GM23338 (cell line): Measurements from ENCODE around the gene RNGTT. TPM values are rescaled to one million over a fixed set of nuclear protein-coding genes. Genes with fewer than 3 reads are reported as not detected.

Experiments used
- ATAC-seq: fragments of 200-7000 bp; cut with Tn5 transposase; 3 replicates; pipeline ENCODE4 v1.9.1; 2020
- DNase-seq: peaks from one replicate; pipeline ENCODE4 v3.0.0-alpha.2; 2015; ENCODE audit warnings: low spot score
- H2AFZ ChIP-seq: fragments of 200-600 bp; sonication (generic); 2 replicates; pipeline ENCODE4 v1.8.0; 2016; ENCODE audit warnings: antibody characterized with exemption, mild to moderate bottlenecking, moderate library complexity
- H3F3A ChIP-seq: fragments of 200-600 bp; sonication (generic); replicated peaks from 2 replicates; pipeline ENCODE4 v1.8.0; 2017; ENCODE audit warnings: antibody characterized with exemption, mixed run types, low read depth
- H3K27ac ChIP-seq: fragments of 200-600 bp; sonication (generic); 2 replicates; pipeline ENCODE4 v1.6.1; 2016; ENCODE audit warnings: low read depth
- H3K27me3 ChIP-seq: fragments of 200-600 bp; sonication (generic); 2 replicates; pipeline ENCODE4 v1.8.0; 2016; ENCODE audit warnings: mild to moderate bottlenecking, mixed run types, moderate library complexity; ENCODE audit not compliant: insufficient read depth
- H3K36me3 ChIP-seq: fragments of 200-600 bp; sonication (generic); 2 replicates; pipeline ENCODE4 v1.8.0; 2016; ENCODE audit warnings: mild to moderate bottlenecking; ENCODE audit not compliant: insufficient read depth
- H3K4me1 ChIP-seq: fragments of 200-600 bp; sonication (generic); 2 replicates; pipeline ENCODE4 v1.8.0; 2016; ENCODE audit warnings: mild to moderate bottlenecking, moderate library complexity; ENCODE audit not compliant: insufficient read depth
- H3K4me2 ChIP-seq: fragments of 200-600 bp; sonication (generic); 2 replicates; pipeline ENCODE4 v1.7.1; 2017; ENCODE audit warnings: mixed run types
- H3K4me3 ChIP-seq: fragments of 200-600 bp; sonication (generic); 2 replicates; pipeline ENCODE4 v1.6.1; 2016; ENCODE audit warnings: mixed run types
- H3K79me2 ChIP-seq: fragments of 200-600 bp; sonication (generic); replicated peaks from 2 replicates; pipeline ENCODE4 v1.8.0; 2017; ENCODE audit warnings: mild to moderate bottlenecking; ENCODE audit not compliant: insufficient read depth
- H3K9me2 ChIP-seq: fragments of 200-600 bp; sonication (generic); 2 replicates; pipeline ENCODE4 v1.8.0; 2017; ENCODE audit not compliant: insufficient read depth
- H4K20me1 ChIP-seq: fragments of 200-600 bp; sonication (generic); replicated peaks from 2 replicates; pipeline ENCODE4 v1.8.0; 2017; ENCODE audit warnings: mild to moderate bottlenecking; ENCODE audit not compliant: insufficient read depth
- H3K27ac Mint-ChIP-seq: 2 replicates; pipeline ENCODE4 v1.8.0; 2020; ENCODE audit warnings: inconsistent platforms, mild to moderate bottlenecking, moderate library complexity, mixed read lengths
- H3K27me3 Mint-ChIP-seq: 3 replicates; pipeline ENCODE4 v1.8.0; 2022; ENCODE audit warnings: low read depth, mild to moderate bottlenecking, moderate library complexity, mixed read lengths, inconsistent platforms; ENCODE audit not compliant: insufficient read depth, poor library complexity
- H3K36me3 Mint-ChIP-seq: 3 replicates; pipeline ENCODE4 v1.8.0; 2021; ENCODE audit warnings: low read depth, mild to moderate bottlenecking, inconsistent platforms, moderate library complexity, mixed read lengths
- H3K4me1 Mint-ChIP-seq: 3 replicates; pipeline ENCODE4 v1.8.0; 2020; ENCODE audit warnings: mild to moderate bottlenecking, inconsistent platforms, mixed read lengths
- H3K4me3 Mint-ChIP-seq: 3 replicates; pipeline ENCODE4 v1.8.0; 2021; ENCODE audit warnings: moderate library complexity, mild to moderate bottlenecking, inconsistent platforms, mixed read lengths
- H3K9me3 Mint-ChIP-seq: 3 replicates; pipeline ENCODE4 v1.8.0; 2020; ENCODE audit warnings: moderate library complexity, mild to moderate bottlenecking, inconsistent platforms, mixed read lengths
- CREB1 ChIP-seq: fragments of 250-450 bp; sonication (Bioruptor Pico); IDR thresholded peaks from 2 replicates; pipeline ENCODE4 v1.5.0; 2020; ENCODE audit warnings: low read depth, mild to moderate bottlenecking, moderate library complexity
- EZH2phosphoT487 ChIP-seq: fragments of 200-600 bp; sonication (generic); IDR thresholded peaks from one replicate; pipeline ENCODE4 v1.8.1; 2018; ENCODE audit warnings: antibody characterized with exemption; ENCODE audit not compliant: unreplicated experiment
- JUNB ChIP-seq: IDR thresholded peaks from one replicate; pipeline ENCODE4 v1.6.1; 2016; ENCODE audit warnings: antibody characterized with exemption; ENCODE audit not compliant: unreplicated experiment
- NANOG ChIP-seq: IDR thresholded peaks from 2 replicates; pipeline ENCODE4 v1.6.1; 2016; ENCODE audit warnings: antibody characterized with exemption, borderline replicate concordance
- STAT1 ChIP-seq: IDR thresholded peaks from one replicate; pipeline ENCODE4 v1.6.1; 2016; ENCODE audit warnings: antibody characterized with exemption; ENCODE audit not compliant: unreplicated experiment
- ZNF114 ChIP-seq: fragments of 250-450 bp; sonication (Bioruptor Pico); IDR thresholded peaks from 2 replicates; pipeline ENCODE4 v1.5.0; 2020; ENCODE audit warnings: mild to moderate bottlenecking, moderate library complexity
- ZNF331 ChIP-seq: fragments of 250-450 bp; sonication (Bioruptor Pico); IDR thresholded peaks from 2 replicates; pipeline ENCODE4 v1.5.0; 2020; ENCODE audit warnings: low read depth, mild to moderate bottlenecking, moderate library complexity
- polyA plus RNA-seq: library from polyadenylated mRNA; unstranded; fragments of >200 nt; fragmentation: Nextera tagmentation; extraction: Ambion mirVana; gene quantifications from 2 replicates; pipeline ENCODE4 v1.2.1, GENCODE V29; 2016
- total RNA-seq: library from RNA; depleted of rRNA; stranded (reverse); fragments of >200 nt; shearing (Covaris generic); gene quantifications from 2 replicates; pipeline ENCODE4 v1.2.3, GENCODE V29; 2014
- TF ChIP-seq, protein P1 (sequence below): fragments of 250-450 bp; sonication (Bioruptor Pico); IDR thresholded peaks from 2 replicates; pipeline ENCODE4 v1.5.0; 2020; ENCODE audit warnings: mild to moderate bottlenecking, moderate library complexity
- TF ChIP-seq, protein P2 (sequence below): IDR thresholded peaks from 2 replicates; pipeline ENCODE4 v1.6.1; 2016; ENCODE audit warnings: antibody characterized with exemption
- TF ChIP-seq, protein P3 (sequence below), 2 experiments: fragments of 200-600 bp in 1 of 2; sonication (generic) in 1 of 2; conservative IDR thresholded peaks; 2 replicates each; pipeline versions ENCODE4 v1.5.1 to v1.6.1; 2016 to 2017; ENCODE audit warnings: antibody characterized with exemption in 2 of 2, low read depth in 2 of 2, mild to moderate bottlenecking in 2 of 2, moderate library complexity in 1 of 2

Gene RNGTT
- total and polyA plus RNA-seq, 2 experiments from 2014 or later: 11.2 to 29.2 TPM

DNA sequence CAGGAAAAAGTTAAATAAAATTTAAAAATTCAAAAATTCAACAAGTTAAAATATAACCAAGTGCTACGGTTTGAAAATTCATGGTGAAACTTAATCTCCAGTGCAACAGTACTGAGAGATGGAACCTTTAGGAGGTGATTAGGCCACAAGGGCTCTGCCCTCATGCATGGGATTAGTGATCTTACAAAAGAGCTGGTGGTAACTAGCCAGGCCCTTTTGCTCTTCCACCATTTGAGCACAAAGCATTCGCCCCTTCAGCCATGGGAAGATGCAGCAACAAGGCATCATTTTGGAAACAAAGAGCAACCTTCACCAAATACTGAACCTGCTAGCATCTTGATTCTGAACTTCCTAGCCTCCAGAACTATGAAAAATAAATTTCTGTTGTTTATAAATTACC is 80.9 kb downstream of the RNGTT start (continued):
- TF ChIP-seq, protein P1, sequence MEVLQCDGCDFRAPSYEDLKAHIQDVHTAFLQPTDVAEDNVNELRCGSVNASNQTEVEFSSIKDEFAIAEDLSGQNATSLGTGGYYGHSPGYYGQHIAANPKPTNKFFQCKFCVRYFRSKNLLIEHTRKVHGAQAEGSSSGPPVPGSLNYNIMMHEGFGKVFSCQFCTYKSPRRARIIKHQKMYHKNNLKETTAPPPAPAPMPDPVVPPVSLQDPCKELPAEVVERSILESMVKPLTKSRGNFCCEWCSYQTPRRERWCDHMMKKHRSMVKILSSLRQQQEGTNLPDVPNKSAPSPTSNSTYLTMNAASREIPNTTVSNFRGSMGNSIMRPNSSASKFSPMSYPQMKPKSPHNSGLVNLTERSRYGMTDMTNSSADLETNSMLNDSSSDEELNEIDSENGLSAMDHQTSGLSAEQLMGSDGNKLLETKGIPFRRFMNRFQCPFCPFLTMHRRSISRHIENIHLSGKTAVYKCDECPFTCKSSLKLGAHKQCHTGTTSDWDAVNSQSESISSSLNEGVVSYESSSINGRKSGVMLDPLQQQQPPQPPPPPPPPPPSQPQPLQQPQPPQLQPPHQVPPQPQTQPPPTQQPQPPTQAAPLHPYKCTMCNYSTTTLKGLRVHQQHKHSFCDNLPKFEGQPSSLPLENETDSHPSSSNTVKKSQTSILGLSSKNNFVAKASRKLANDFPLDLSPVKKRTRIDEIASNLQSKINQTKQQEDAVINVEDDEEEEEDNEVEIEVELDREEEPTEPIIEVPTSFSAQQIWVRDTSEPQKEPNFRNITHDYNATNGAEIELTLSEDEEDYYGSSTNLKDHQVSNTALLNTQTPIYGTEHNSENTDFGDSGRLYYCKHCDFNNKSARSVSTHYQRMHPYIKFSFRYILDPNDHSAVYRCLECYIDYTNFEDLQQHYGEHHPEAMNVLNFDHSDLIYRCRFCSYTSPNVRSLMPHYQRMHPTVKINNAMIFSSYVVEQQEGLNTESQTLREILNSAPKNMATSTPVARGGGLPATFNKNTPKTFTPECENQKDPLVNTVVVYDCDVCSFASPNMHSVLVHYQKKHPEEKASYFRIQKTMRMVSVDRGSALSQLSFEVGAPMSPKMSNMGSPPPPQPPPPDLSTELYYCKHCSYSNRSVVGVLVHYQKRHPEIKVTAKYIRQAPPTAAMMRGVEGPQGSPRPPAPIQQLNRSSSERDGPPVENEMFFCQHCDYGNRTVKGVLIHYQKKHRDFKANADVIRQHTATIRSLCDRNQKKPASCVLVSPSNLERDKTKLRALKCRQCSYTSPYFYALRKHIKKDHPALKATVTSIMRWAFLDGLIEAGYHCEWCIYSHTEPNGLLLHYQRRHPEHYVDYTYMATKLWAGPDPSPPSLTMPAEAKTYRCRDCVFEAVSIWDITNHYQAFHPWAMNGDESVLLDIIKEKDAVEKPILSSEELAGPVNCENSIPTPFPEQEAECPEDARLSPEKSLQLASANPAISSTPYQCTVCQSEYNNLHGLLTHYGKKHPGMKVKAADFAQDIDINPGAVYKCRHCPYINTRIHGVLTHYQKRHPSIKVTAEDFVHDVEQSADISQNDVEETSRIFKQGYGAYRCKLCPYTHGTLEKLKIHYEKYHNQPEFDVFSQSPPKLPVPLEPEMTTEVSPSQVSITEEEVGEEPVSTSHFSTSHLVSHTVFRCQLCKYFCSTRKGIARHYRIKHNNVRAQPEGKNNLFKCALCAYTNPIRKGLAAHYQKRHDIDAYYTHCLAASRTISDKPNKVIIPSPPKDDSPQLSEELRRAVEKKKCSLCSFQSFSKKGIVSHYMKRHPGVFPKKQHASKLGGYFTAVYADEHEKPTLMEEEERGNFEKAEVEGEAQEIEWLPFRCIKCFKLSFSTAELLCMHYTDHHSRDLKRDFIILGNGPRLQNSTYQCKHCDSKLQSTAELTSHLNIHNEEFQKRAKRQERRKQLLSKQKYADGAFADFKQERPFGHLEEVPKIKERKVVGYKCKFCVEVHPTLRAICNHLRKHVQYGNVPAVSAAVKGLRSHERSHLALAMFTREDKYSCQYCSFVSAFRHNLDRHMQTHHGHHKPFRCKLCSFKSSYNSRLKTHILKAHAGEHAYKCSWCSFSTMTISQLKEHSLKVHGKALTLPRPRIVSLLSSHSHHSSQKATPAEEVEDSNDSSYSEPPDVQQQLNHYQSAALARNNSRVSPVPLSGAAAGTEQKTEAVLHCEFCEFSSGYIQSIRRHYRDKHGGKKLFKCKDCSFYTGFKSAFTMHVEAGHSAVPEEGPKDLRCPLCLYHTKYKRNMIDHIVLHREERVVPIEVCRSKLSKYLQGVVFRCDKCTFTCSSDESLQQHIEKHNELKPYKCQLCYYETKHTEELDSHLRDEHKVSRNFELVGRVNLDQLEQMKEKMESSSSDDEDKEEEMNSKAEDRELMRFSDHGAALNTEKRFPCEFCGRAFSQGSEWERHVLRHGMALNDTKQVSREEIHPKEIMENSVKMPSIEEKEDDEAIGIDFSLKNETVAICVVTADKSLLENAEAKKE (CRISPR knock-in tag): no peak
- TF ChIP-seq NANOG (no peak), JUNB (no peak), ZNF331 (CRISPR knock-in tag) (no peak), EZH2phosphoT487 (no peak), STAT1 (no peak), ZNF114 (CRISPR knock-in tag) (no peak)
- TF ChIP-seq, protein P2, sequence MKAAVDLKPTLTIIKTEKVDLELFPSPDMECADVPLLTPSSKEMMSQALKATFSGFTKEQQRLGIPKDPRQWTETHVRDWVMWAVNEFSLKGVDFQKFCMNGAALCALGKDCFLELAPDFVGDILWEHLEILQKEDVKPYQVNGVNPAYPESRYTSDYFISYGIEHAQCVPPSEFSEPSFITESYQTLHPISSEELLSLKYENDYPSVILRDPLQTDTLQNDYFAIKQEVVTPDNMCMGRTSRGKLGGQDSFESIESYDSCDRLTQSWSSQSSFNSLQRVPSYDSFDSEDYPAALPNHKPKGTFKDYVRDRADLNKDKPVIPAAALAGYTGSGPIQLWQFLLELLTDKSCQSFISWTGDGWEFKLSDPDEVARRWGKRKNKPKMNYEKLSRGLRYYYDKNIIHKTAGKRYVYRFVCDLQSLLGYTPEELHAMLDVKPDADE: no peak

DNA sequence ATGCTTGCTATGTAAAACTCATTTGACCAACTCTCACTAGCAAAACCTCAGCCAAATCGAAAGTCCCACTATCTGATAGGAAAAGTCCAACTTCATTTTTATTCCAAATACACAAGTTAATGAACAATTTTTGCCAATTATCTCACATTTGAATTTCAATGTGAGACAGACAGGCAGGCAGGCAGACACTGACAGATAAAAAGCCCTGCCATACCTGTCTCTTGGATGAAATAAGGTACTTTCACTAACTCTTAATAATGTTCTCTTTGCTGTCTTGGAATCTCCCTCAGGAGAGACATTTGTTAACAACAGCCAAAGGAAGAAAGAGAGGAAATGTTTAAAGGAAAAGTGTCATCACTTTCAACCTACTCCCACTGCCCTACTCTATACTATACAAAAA is 82.0 kb downstream of the RNGTT start:
- 0 out of 2 replicates have a peak, but pooled peaks cover 8% of the 10 kb centered on the region for H3K4me1 ChIP-seq
- H3K79me2 ChIP-seq: no peaks in the 10 kb centered on the region; the same call in 1 of the 2 replicates
- H3K4me1 Mint-ChIP-seq: peaks cover 20% of the 10 kb centered on the region; the same call in 2 of the 3 replicates
- ATAC-seq (no peak), DNase-seq (no peak)
- H3K9me2 ChIP-seq: no peaks in the 10 kb centered on the region
- no peak overlapping the region for H3K27ac ChIP-seq
- H3K9me3 Mint-ChIP-seq: peaks cover 14% of the 10 kb centered on the region; the same call in 2 of the 3 replicates
- H3K27ac Mint-ChIP-seq: no peak overlapping the region
- H3K27me3 Mint-ChIP-seq: no peaks in the 10 kb centered on the region
- H3K36me3 Mint-ChIP-seq: peaks cover 26% of the 10 kb centered on the region
- H3K36me3 ChIP-seq: 0 out of 2 replicates have a peak, but pooled peaks cover 3% of the 10 kb centered on the region
- no peak overlapping the region for H2AFZ ChIP-seq
- no peak overlapping the region for H3K4me3 ChIP-seq
- no peaks in the 10 kb centered on the region for H3K27me3 ChIP-seq
- 0 out of 2 replicates have a peak, but pooled peaks cover 4% of the 10 kb centered on the region for H4K20me1 ChIP-seq
- H3F3A ChIP-seq: no peaks in the 10 kb centered on the region
- no peak overlapping the region for H3K4me2 ChIP-seq
- H3K4me3 Mint-ChIP-seq: no peak overlapping the region
- no peak for TF ChIP-seq CREB1 (CRISPR knock-in tag)
- no peak for TF ChIP-seq ZNF114 (CRISPR knock-in tag)
- no peak for TF ChIP-seq EZH2phosphoT487
- TF ChIP-seq STAT1: no peak
- TF ChIP-seq, protein P2: no peak
- TF ChIP-seq ZNF331 (CRISPR knock-in tag): no peak
- TF ChIP-seq, protein P3, sequence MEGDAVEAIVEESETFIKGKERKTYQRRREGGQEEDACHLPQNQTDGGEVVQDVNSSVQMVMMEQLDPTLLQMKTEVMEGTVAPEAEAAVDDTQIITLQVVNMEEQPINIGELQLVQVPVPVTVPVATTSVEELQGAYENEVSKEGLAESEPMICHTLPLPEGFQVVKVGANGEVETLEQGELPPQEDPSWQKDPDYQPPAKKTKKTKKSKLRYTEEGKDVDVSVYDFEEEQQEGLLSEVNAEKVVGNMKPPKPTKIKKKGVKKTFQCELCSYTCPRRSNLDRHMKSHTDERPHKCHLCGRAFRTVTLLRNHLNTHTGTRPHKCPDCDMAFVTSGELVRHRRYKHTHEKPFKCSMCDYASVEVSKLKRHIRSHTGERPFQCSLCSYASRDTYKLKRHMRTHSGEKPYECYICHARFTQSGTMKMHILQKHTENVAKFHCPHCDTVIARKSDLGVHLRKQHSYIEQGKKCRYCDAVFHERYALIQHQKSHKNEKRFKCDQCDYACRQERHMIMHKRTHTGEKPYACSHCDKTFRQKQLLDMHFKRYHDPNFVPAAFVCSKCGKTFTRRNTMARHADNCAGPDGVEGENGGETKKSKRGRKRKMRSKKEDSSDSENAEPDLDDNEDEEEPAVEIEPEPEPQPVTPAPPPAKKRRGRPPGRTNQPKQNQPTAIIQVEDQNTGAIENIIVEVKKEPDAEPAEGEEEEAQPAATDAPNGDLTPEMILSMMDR (conservative IDR thresholded peaks at IDR 0.05; ENCODE audit: low read depth in 2 of 2): no peak
